NCI-H69 (cell line): Measurements from ENCODE around the gene EPN3.

Experiments
- DNase-seq: peaks from one replicate; lab custom pipeline; 2025; lab: John Stamatoyannopoulos, UW

EPN3 gene

DNA sequence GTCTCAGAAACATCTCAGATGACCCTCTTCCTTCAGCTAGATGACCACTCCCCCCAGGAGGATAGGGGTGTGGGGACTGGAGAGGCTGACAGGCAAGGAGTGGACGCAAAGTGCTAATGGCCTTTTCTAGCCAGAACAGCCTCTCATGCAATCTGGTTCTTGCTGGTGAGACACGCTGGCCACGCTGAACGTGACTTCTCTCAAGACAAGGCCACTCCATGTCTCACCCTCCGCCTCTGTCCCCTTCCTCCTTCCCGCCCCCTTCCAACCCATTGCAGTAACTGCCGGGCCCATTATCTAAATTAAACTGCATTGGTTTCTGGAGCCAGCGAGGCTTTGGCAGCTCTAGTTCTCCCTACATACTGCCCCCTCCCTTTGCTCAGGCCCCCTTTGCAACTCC lies 37.5 kb downstream of the EPN3 start:
- DNase-seq = no peak

DNA sequence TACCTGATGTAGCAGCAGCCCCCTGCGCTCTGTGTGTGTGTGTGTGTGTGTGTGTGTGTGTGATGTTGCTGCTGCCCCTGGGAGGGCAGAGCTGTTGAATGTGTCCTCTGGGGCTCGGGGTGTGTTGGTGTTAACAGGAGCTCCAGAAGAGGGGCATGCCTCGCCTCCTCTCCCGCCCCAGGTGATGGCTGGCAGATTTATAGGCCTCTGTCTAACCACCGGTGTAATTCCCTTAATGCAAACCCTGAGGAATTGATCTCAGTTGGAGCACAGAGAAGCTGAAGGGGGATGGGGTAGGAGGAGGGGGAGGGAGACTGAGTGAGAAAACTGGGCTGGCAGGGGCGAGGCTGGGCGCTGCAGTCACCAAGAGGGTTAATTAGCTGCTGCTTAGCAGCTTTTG lies 38.0 kb downstream of the EPN3 start:
- DNase-seq = peak; percentile 90

DNA sequence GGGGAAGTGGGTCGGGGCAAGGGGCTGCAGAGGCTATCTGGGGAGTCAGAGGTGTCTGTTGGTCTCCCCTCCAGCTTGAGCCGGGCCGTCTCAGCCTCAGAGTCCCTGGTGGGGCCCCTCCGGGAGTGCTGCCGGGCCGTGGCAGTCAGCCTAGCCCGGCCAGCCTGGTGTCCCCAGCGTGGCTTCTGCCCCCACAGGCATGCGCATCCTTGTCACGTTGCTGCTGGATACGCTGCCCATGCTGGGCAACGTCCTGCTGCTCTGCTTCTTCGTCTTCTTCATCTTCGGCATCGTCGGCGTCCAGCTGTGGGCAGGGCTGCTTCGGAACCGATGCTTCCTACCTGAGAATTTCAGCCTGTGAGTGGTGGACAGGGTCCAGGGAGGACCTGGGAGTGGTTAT lies 39.1 kb downstream of the EPN3 start:
- DNase-seq = no peak

DNA sequence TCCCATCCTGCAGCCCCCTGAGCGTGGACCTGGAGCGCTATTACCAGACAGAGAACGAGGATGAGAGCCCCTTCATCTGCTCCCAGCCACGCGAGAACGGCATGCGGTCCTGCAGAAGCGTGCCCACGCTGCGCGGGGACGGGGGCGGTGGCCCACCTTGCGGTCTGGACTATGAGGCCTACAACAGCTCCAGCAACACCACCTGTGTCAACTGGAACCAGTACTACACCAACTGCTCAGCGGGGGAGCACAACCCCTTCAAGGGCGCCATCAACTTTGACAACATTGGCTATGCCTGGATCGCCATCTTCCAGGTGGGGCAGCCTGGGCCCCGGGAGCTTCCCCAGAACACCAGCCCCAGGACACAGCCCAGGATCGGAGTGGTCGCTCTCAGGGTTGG lies 40.0 kb downstream of the EPN3 start:
- DNase-seq = no peak

DNA sequence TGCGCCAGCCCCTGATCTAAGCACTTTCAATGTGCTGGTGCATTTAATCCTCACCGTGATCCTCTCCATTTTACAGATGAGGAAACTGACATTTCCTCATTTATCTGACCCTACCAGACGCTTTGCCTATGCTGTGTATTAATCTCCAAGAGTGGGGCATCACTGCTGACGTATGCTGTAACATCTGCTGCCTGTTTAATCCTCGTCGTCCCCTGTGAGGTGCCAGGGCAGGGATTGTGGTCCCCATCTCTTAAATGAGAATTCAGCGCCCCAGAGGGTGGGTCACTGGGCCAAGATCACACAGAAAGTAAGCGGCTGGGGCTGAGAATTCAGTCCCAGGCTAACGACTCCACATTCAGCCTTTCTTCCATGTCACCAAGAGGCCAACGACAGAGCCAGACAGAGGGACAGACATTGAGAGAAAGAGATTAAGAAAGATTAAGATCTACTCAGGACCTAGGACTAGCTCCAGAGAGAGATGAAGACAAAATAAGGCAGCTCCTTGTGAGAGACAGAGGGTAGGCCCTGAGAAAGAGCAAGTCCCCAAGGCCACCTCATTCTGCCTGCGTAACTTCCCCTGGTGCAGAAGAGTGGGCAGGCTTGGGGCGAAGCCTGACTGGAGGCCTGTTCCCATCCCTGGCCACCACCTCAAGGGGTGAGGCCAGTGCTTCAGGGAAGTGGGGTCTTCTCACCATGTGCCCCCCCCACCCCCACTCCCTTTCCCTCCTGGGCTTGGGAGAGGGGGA lies 41.5 kb downstream of the EPN3 start:
- DNase-seq = no peak

DNA sequence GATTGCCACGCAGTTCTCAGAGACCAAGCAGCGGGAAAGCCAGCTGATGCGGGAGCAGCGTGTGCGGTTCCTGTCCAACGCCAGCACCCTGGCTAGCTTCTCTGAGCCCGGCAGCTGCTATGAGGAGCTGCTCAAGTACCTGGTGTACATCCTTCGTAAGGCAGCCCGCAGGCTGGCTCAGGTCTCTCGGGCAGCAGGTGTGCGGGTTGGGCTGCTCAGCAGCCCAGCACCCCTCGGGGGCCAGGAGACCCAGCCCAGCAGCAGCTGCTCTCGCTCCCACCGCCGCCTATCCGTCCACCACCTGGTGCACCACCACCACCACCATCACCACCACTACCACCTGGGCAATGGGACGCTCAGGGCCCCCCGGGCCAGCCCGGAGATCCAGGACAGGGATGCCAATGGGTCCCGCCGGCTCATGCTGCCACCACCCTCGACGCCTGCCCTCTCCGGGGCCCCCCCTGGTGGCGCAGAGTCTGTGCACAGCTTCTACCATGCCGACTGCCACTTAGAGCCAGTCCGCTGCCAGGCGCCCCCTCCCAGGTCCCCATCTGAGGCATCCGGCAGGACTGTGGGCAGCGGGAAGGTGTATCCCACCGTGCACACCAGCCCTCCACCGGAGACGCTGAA lies 43.2 kb downstream of the EPN3 start:
- peak; percentile 83 for DNase-seq

DNA sequence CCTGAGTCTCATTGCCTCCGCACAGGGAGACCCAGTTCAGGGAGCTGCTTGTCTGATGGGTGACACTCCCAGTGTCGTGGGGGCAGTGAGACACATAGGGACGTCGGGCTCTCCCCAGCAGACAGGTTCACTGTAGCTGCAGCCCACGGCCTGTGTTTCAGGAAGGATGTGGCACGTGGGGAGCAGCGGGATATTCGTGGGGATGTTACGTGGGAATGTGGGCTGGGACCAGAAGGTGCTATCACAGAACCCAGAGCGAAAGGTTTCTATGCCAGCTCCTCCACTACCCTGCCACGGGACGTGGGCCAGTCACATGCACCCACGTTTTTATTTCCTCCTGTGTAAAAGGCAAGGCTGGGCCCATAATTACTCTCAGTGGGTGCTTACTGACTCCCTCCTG lies 44.3 kb downstream of the EPN3 start:
- no peak for DNase-seq

DNA sequence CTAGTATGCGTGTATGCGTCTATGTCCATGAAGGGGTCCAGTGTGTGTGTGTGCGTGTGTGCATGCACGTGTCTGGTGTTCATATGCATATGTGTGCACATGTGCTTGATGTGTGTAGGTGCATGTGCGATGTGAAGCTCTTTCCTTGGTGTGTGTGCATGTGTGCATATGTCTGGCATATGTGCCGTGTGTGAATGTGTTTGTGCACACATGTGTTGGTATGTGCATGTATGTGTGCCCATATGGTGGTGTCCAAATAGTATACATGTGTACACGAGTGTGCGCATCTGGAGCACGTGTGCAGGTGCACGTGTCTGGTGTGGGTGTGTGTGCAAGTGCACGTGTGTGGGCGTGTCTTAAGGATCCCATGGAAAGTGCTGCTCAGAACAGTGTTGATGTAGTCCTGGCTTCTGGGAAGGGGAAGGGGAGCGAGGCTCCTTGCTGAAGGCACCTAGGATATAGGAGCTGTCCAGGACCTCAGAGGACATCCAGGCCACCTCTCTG lies 45.0 kb downstream of the EPN3 start:
- DNase-seq = no peak

DNA sequence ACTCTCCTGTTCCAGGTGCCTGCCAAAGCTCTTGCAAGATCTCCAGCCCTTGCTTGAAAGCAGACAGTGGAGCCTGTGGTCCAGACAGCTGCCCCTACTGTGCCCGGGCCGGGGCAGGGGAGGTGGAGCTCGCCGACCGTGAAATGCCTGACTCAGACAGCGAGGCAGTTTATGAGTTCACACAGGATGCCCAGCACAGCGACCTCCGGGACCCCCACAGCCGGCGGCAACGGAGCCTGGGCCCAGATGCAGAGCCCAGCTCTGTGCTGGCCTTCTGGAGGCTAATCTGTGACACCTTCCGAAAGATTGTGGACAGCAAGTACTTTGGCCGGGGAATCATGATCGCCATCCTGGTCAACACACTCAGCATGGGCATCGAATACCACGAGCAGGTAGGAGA lies 45.6 kb downstream of the EPN3 start:
- no peak for DNase-seq

DNA sequence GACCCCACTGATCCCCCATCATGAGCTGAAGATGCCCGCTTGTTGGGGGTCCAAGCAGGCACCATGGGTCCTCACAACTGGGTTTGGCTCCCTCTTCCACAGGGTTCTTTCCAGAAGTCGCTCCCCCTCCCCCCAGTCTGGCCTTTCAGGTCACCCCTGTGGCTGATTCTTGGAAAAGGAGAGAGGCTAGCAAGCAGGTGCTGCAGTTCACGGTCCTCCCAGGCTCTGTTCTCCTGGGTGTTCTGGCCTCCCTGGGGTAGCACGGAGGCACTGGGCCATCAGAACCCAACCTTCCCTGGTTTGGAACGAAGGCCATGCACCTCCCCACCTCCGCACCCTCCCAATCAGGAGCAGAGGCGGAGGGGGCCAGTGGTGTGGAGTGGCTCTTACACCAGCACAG lies 46.9 kb downstream of the EPN3 start:
- DNase-seq = no peak

DNA sequence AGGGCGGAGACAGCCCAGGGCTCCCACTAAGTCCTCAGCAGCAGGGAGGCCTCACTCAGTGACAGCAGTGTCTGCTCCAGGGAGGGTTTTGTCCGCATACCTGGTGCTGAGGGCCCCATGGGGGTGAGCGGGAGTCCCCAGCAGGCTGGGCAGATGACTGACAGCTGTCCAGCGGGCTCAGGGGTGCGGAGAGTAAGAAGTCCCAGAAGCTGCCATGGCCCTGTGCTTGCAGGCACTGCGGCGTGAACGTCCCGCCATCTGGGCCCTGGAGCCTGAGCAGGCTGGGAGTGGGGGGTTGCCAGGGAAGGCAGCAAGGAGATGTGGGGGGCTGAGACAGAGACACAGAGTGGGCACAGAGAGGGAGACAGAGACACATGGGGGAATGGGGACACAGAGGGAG lies 48.1 kb downstream of the EPN3 start:
- no peak for DNase-seq

DNA sequence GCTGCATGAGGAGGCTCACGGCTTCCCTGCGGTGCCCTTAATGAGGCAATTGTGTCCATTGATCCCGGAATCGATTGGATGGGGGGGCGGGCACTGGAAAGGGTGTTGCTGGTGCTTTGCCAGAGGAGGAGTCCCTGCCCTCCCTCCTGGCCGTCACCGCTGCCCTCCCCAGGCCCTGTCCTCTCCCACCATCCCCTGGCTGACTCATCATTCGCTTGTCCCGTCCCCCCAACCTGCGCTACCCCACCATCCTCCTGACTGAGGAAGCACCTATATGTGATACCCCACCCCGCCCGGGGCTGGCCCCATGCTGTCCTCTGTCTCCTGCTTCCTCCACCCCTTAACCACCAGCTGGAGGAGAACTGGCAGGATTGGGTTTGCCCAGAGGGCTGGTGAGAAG lies 48.8 kb downstream of the EPN3 start:
- no peak for DNase-seq

DNA sequence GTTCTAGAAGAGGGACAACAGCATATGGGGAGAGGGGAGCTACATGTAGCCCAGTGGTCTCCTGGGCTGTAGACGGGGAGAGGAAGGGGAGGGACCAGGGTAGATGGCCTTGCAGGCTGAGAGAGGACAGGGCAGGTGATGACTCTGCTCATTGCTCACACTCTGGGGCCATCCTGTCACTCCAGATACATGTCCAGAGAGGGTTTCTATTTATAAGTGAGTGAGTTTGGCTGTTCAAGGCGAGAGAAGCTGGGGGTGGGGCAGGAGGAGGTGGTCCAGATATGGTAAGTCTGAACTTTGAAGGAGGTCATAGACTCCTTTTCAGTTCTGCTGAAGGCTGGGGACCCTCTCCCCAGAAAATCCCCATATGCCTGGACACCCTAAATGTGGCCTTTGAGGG lies 50.2 kb downstream of the EPN3 start:
- no peak for DNase-seq

DNA sequence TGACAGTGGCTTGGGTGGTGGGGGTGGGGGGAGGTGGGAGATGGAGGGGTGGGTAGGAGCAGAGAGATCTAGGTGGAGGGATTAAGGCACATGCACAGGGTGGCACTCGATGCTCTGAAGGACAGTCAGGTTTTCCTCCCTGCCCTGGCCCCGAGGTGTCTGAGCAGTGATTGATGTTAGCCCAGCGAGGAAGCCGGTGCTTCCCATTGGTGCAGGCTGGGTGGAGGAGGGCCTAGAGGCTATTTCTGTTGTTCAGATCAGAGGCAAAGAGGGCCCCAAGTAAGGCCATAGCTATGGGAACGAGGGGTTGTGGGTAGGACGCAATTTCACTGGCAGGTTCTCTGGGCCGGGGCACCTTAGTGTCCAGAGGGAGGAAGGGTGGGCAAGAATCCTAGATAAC lies 51.1 kb downstream of the EPN3 start:
- DNase-seq = no peak

DNA sequence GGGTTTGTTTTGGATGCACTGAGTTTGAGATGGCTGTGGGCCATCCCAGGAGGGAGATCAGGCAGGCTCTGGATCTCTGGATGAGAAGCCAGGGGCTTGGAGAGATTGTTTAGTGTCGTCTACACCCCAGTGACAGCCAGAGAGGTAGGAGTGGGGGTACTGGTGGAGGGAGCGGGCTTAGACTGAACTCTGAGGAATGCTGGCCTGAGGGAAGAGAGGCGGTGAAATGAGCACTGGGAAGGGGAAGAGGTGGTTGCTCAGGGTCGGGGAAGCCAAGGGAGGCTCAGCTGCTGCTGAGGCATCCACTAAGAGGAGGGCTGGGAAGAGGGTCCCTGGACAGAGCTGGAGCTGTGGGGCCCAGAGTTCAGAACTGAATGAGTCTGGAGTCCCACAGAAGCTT lies 51.6 kb downstream of the EPN3 start:
- no peak for DNase-seq

DNA sequence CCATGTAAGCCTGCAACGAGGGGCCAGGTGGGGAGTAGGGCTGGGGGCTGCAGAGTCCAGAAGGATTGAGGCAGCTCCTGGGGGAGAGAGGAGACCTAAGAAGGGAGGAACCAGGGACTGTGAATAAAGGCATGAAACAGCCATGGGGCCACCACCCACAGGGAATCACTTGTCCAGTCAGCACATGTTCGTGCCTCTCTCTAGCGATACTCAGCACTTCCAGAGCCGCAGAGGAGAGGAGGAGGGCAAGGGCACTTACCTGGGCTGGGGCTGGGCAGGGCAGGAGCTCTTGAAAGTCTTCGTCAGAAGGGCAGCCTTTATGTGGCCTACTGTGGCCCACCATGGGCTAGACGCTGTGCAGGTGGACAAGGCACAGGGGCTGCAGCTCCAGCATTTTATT lies 52.2 kb downstream of the EPN3 start:
- DNase-seq = peak; percentile 45

DNA sequence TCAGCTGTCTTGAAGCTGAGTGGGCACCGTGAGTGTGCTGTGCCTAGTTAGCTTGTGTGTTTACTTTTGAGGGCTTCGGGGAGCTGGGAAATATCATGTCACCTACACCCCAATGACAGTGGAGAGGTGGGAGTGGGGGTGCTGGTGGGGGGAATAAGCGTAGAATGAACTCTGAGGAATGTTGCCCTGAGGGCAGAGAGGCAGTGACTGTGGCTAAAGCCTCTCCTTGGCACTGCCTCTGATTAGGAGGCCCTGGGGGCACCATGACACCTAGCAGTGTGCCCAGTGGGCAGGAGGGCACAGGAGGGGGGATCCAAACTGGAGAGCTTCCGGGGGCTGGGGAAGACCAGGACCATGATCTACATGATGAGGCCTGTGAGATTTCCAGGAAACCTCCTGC lies 52.8 kb downstream of the EPN3 start:
- DNase-seq = no peak

DNA sequence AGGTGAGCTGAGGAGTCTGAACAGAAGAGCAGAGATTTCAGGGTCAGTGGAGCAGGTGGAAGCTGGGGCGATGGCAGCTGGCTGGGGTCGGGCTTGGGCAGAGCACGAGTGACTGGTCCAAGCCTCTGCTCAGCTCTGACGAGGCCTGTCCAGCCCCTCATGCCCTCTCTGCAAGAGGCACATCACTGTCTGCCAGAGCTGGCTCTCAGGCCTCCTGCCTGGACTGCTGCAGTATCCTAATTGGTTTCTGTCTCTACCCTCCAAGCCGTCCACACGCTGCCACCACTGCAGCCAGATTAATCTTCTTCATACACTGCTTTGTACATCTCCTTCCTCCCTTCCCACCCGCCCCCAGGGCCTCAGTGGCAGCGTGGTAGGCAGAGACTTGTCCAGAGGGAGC lies 53.4 kb downstream of the EPN3 start:
- no peak for DNase-seq

DNA sequence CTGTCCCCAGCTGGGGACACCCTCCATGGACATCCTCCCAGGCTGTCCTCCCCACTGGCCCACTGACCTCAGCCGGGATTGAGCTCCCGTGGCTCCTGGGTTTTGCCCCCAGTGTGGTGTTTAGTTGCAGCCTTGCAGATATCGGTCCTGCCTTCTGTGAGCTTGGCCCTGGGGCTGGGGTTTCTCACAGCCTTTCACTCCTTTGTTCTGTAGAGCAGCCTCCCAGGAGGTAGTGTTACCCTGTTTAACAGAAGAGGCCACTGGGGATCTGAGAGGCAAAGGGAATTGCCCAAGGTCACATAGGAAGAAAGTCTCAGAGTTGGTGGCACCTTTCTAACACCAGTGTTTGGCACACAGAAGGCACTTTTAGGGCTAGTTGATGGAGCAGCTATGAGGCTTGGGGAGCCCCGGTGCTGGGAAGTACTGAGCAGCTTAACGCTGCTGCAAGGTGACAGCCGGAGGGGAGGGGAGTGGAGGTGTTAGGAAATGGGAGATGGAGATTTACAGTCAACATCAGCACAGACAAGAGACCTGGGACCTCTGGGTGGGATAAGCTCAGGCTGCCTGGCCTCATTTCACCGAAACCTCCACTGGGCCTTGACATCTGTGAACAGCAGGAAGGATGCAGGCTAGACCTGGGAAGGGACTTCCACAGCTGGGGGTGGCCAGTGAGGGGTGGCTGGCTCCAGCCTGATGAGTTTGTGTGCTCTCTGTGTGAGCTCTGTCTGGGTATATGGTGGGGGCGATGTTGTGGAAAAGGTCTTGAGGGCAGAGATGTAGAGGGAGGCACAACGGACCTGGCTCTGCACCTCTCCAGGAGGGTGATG lies 54.1 kb downstream of the EPN3 start:
- DNase-seq = peak; percentile 71

DNA sequence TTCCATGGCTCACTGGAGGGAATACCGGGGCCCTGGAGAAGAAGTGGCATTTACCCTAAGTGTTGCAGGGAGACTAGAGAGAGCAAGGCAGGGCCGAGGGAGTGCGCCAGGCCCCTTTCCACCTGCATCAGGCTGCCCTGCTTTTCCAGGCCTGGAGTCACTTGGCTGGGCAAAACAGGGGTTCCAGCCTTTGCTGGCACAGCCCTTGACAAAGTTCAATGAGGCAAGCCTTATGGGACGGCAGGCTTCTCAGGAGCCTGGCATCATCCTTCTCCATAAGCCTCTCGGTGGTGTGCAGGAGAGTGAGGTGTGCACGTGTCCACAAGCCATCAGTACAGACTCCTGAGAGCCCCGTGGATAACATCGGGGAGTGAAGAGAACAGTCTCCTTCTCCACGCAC lies 55.0 kb downstream of the EPN3 start:
- DNase-seq = no peak

DNA sequence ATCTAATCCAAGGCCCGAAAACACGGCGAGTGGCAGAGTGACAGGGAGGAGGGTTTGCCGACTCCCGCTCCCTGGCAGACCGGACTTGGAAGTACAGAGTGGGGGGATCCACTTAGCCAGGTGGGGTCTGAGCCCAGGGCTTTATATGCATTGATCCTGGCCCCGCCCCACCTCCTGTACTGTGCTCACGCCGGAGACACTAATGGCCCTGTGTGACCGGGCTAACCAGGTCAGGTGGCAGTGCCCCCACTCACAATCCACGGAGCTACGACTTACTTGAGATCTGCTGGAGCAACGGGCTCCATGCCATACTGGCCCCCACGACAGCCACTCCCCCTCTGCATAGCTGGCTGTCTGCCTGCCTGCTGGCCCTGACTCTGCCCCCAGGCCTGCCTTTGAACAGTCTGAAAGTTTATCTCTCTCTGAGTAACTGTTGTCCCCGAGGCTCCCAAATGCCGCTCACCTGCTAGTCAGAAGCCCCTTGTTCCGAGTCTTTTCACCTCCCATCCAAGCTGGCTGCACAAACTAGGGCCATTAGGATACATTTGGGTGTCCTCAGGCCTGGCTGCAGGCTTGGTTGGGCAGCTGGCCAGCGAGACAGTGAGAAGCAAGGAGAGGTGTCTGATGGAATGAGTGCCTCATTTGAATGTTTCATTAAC lies 56.0 kb downstream of the EPN3 start:
- peak; percentile 25 for DNase-seq

DNA sequence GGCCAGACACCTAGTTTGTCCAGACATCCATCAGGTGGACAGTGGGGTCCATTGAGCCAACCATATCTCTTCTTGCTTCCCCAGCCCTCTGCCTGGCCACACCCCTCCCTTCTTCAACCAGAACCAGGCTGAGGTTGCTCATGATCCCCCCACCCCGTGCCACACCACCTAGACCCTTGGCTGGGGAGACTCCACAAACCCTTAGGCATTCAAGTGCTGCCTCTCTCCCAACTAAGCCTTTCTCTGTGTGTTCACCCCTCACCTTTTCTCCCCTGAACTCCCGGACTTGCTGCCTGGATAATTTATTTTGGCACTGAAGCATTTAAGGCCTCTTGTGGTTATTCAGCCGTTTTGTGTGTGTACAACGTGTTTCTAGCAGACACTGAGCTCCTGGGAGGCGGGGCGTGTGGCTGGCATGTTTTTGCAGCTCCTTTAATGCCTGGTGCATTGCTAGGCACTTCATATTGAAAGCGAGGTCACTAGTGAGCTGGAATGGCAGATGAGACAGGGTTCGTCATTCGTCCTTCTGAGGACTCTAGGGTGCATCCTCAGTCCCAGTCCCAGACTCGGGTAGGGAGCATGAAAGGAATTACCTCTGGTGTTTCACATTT lies 56.7 kb downstream of the EPN3 start:
- DNase-seq = no peak
